Measurements from ENCODE around the gene ATG7. TPM values are rescaled to one million over a fixed set of nuclear protein-coding genes. Genes with fewer than 3 reads are reported as not detected.

The ATG7 gene
- total RNA-seq, 2 experiments from 2014 or later = 26.9 to 35.1 TPM

DNA sequence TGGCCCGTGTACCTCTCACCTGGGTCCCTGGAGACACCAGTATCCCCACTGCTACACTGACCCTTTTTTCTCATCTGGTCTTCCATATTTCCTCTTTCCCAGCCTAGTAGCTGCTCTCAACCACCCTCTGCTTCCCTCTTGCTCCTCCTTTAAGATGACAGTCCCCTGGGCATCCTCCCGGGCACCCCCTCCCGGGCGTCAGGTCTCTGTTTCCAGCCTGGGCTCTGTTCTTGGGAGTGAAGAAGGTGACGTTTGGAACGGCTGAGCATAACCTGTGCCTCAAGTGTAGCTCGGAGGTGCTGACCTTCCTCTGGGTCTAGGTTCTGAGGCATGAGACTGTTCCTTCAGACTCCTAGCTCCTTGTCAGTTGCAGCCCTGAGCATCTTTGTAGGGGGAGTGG, 270.4 kb downstream of the ATG7 start:
- no peak overlapping the region for H3K27ac Mint-ChIP-seq
- no peaks in the 10 kb centered on the region for H3K9me3 Mint-ChIP-seq
- no peaks in the 10 kb centered on the region for H3K36me3 Mint-ChIP-seq (ENCODE audit: low read depth)
- ChIA-PET CTCF (no interaction called here), POLR2A (no interaction called here)
- no peaks in the 10 kb centered on the region for H3K4me1 Mint-ChIP-seq
- no peak overlapping the region for H3K4me3 Mint-ChIP-seq
- H3K27me3 Mint-ChIP-seq = no peaks in the 10 kb centered on the region
- DNase-seq = no peak

DNA sequence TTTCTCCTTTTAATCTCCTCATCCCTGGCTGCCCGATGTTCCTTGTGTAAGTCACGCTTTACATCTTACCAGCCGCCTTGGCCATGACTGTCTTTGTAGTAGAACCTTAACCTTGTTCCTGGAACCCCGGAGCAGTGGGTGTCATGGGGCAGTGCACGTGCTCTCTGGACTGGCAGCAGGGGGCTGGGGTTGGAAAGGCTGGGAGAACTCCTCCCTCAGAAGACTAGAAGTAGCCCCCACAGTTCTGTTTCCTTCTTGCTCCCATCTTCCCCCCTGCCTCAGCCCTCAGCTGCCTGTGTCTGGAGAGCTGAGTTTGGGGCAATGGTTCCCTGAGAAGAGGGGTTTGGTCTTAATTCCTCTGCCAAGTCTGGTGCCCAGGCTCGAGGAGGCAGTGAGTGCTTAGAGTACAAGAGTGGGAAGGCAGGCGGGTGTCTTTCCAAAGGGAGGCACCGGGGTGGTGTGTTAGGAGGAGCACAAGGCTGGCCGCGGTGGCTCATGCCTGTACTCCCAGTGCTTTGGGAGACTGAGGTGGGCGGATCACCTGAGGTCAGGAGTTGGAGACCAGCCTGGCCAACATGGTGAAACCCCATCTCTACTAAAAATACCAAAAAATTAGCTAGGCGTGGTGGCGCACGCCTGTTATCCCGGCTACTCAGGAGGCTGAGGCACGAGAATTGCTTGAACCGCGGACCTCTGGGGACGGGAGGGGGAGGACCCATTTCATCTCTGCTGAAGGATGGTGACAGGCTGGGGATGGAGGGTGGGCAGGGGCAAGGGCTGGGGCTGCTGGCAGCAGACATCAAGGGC, 271.1 kb downstream of the ATG7 start:
- no peak for DNase-seq
- ChIA-PET CTCF (no interaction called here), POLR2A (no interaction called here)
- H3K9me3 Mint-ChIP-seq = no peaks in the 10 kb centered on the region
- no peaks in the 10 kb centered on the region for H3K27me3 Mint-ChIP-seq
- no peak overlapping the region for H3K4me3 Mint-ChIP-seq
- no peaks in the 10 kb centered on the region for H3K4me1 Mint-ChIP-seq
- no peaks in the 10 kb centered on the region for H3K36me3 Mint-ChIP-seq (ENCODE audit: low read depth)
- H3K27ac Mint-ChIP-seq = no peak overlapping the region

DNA sequence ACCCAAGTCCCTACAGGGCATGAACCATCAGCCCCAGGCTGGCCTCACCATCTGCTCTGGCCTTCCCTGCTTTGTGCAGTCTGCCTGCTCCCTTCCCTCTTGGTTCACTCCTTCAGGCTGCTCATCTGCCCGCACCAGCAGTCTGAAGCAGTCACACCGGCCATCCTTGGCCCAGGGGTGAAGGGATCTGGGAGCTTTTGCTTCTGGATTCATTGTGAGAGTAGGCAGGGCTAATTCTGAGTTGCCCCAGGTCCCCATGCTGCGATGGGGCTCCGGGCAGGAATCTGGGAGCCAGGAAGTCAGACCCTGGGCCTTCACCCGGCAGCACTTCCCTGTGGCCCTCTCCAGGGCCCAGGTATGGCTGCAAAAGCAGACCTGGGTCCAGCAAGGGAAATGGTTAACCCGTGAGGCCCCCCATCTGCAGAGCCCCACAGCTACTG, 271.8 kb downstream of the ATG7 start:
- POLR2A ChIA-PET = no interaction called here
- no peak for DNase-seq
- no peaks in the 10 kb centered on the region for H3K9me3 Mint-ChIP-seq

DNA sequence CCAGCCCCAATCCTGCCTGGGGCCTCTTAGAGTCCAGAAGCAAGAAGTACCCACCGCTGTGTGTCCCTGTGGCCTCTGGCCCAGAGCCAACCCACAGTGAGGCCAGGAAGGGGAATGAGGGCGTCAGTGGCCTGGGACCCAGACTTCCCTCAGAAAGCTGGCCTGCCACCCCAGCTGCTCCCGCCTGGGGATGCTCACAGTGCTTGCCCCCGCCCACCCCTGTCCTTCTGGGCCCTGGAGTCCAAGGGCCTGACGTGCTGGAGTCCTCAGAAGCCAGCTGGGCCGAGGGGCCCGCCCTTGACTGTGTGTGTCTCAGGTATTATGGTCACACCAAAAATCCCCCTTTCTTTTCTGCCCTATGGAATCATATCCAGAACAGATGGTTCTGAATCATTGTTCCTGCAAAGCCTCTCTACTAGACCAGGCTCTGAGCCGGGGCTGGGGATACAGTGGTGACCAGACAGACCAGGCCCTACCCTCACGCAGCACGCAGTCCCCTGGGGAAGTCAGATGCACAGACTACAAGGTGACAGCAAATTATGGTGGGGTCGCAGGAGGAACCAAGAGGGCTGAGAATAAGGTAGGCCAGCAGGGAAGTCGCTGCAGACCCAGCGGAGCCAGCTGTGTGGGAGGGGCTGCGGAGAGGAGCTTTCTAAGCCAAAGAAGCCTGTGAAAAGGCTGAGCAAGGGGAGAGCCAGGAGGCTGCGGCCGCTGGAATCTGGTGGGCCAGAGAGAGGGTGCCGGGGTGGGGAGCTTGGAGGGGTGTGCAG, 272.4 kb downstream of the ATG7 start:
- H3K9me3 Mint-ChIP-seq = no peaks in the 10 kb centered on the region
- no peaks in the 10 kb centered on the region for H3K27me3 Mint-ChIP-seq
- ChIA-PET POLR2A (no interaction called here), CTCF (no interaction called here)
- no peak overlapping the region for H3K4me3 Mint-ChIP-seq
- no peak for DNase-seq
- no peak overlapping the region for H3K27ac Mint-ChIP-seq
- H3K4me1 Mint-ChIP-seq = no peaks in the 10 kb centered on the region
- no peaks in the 10 kb centered on the region for H3K36me3 Mint-ChIP-seq (ENCODE audit: low read depth)

More for the DNA sequence above, 271.8 kb downstream of the ATG7 start:
- no peak overlapping the region for H3K27ac Mint-ChIP-seq
- H3K27me3 Mint-ChIP-seq = no peaks in the 10 kb centered on the region
- CTCF ChIA-PET = no interaction called here
- no peak overlapping the region for H3K4me3 Mint-ChIP-seq
- no peaks in the 10 kb centered on the region for H3K36me3 Mint-ChIP-seq (ENCODE audit: low read depth)
- H3K4me1 Mint-ChIP-seq = no peaks in the 10 kb centered on the region

DNA sequence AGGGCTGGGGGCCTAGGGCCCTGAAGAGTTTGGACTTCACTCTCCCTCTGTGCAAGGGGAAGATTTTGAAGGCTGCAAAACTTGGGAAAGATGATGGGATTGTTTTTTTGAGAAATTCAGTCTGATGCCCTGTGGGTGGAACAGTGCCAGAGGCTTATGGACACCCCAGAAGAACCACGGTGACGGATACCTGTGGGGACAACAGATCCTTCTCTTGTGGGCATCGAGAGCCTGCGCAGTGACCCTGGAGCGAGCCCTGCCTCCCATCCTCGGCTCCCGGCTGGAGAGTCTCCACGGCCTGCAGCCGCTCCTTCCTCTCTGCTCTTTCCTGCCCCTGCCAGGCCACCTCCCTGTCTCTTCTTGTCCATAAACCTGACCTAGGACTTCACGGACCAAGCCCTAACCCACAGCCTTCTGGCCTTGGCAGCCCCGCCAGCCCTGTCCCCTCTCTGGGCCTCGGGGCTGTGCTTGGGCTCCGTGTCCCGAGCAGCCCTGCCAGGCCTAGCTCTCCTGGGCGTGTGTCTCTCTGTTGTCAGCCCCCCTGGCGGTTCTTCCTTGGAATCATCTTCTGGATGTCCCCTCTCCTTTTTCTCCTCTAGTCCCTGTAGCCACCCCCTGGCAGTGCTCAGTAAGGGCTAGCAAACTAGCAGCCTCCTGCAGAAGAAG, 273.1 kb downstream of the ATG7 start:
- H3K9me3 Mint-ChIP-seq = no peaks in the 10 kb centered on the region
- ChIA-PET CTCF (no interaction called here), POLR2A (no interaction called here)
- no peaks in the 10 kb centered on the region for H3K4me1 Mint-ChIP-seq
- H3K4me3 Mint-ChIP-seq = no peak overlapping the region
- H3K27me3 Mint-ChIP-seq = no peaks in the 10 kb centered on the region
- no peak overlapping the region for H3K27ac Mint-ChIP-seq
- H3K36me3 Mint-ChIP-seq (ENCODE audit: low read depth) = no peaks in the 10 kb centered on the region
- DNase-seq = no peak

DNA sequence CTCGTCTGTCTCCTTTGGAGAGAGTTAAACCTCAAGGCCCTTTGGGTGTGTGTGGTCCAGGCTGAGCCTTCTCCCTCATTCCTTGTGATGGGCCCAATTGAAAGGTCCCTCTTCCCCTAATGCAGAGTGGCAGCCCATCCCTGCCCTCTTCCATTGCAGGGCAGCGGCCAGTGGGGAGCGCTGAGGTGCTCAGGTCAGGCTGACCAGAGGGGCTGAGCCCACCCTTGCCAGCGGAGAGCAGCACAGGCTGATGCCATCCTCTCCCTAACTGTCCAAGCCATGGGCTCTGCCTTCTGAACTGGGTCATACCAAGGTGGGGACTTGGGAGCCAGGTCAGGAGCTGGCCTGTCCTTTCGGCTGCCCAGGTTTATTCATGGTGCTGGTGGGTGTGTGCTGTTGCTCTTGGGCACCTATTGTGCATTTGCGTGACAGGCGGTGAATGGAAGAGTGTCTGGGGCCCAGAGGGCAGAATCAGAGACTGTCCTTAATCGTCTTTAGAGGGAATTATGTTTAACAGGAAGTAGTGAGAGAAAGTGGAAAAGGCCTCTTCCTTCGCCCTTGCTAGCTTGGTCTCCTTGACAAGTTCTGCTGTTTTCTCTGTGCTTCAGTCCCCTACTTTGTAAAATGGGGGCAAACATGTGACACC, 274.6 kb downstream of the ATG7 start:
- Mint-ChIP-seq H3K4me3 (no peak overlapping the region), H3K27me3 (no peaks in the 10 kb centered on the region), H3K4me1 (no peaks in the 10 kb centered on the region), H3K27ac (no peak overlapping the region), H3K9me3 (no peaks in the 10 kb centered on the region), H3K36me3 (ENCODE audit: low read depth) (no peaks in the 10 kb centered on the region)
- POLR2A ChIA-PET = no interaction called here
- DNase-seq = no peak
- CTCF ChIA-PET = no interaction called here

DNA sequence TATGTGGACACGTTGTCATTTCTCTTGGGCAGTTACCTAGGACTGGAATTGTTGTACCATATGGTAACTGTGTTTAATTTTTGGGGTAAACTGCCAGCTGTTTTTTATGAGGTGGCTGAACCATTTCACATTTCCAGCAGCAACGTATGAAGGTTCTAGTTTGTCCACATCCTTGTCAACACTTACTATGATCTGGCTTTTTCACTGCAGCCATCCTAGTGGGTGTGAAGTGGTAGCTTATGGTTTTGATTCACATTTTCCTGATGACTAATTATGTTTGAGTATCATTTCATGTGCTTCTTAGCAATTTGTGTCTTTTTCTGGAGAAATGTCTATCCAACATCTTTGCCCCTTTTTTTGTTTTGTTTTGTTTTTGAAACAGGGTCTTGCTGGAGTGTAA, 275.3 kb downstream of the ATG7 start:
- Mint-ChIP-seq H3K27ac (no peak overlapping the region), H3K4me1 (no peaks in the 10 kb centered on the region), H3K36me3 (ENCODE audit: low read depth) (peaks cover 4% of the 10 kb centered on the region), H3K27me3 (no peaks in the 10 kb centered on the region), H3K9me3 (no peaks in the 10 kb centered on the region), H3K4me3 (no peak overlapping the region)
- ChIA-PET POLR2A (no interaction called here), CTCF (no interaction called here)
- DNase-seq = no peak

DNA sequence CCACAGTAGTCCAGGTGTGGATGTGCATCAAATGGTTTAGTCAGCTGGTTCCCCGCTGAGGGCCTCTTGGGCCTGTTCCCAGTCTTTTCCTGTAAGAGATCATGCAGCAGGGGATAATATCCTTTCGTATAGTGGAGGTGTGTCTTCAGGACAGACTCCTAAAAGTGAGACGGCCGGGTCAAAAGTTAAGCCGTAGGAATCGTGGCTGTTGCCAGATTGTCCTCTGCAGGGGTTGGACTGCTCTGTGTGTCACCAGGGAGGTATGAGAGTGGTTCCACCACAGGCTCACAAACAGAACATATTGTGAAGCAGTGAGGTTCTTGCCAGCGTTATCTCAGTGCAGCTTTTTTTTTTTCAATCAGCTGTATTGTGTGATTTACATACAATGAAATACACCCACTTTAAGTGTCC, 276.5 kb downstream of the ATG7 start:
- H3K4me1 Mint-ChIP-seq = no peaks in the 10 kb centered on the region
- CTCF ChIA-PET = no interaction called here

DNA sequence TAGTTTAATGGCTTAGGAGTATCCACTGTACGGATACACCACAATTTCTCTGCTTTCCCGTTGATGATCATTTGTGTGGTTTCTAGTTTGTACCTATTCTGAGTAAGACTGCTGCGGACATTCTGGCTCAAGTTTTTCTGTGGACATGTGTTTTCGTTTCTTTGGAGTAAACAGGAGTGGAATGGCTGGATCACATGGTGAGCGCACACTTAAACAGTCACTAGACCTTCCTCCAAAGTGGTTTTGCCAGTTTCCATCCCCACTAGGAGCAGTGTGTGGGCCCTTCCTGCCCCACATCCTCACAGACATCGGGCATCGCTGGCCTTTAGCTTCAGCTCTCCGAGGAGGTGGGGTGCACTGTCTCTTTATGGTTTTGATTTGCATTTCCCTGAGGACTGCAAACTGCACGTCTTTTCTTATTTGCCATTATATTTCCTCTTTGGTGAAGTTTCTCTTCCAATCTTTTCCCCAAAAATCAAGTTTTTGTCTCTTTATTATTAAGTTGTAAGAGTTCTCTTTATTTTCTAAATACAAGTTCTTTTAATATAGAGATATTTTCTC, 277.5 kb downstream of the ATG7 start:
- Mint-ChIP-seq H3K27me3 (no peaks in the 10 kb centered on the region), H3K27ac (no peak overlapping the region), H3K4me1 (no peaks in the 10 kb centered on the region), H3K36me3 (ENCODE audit: low read depth) (peaks cover 10% of the 10 kb centered on the region), H3K4me3 (no peak overlapping the region), H3K9me3 (no peaks in the 10 kb centered on the region)
- POLR2A ChIA-PET = no interaction called here
- CTCF ChIA-PET = interaction anchor here (1.0 kb wide), 1 partner anchor 15 kb away, joined by 3 read pairs; no protein-coding TSS in a partner anchor
- DNase-seq = no peak

More for the DNA sequence above, 276.5 kb downstream of the ATG7 start:
- H3K9me3 Mint-ChIP-seq = no peaks in the 10 kb centered on the region
- no peak overlapping the region for H3K27ac Mint-ChIP-seq
- POLR2A ChIA-PET = no interaction called here
- no peaks in the 10 kb centered on the region for H3K27me3 Mint-ChIP-seq
- peaks cover 8% of the 10 kb centered on the region for H3K36me3 Mint-ChIP-seq (ENCODE audit: low read depth)
- DNase-seq = no peak
- no peak overlapping the region for H3K4me3 Mint-ChIP-seq

DNA sequence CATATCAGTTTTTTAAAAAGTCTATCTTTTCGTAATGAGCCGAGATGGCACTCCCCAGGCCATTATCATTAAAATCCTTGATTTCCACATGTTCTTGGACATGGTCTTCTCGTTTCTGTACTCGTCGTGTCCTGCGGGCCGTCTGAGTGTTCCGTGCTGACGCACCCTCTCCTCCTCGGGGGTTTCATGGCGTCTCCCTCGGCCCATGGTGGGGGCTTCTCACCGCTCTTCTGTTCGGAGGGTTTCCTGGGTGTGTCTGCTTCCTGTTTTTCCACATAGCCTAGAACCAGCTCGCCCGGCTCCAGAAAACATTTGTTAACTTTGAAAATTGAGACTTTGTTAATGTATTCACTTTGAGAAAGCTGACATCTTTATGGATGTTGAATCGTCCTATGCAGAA, 278.8 kb downstream of the ATG7 start:
- CTCF ChIA-PET = no interaction called here
- no peak for DNase-seq
- H3K27ac Mint-ChIP-seq = no peak overlapping the region
- peaks cover 16% of the 10 kb centered on the region for H3K36me3 Mint-ChIP-seq (ENCODE audit: low read depth)
- H3K4me3 Mint-ChIP-seq = no peak overlapping the region
- H3K9me3 Mint-ChIP-seq = no peaks in the 10 kb centered on the region
- H3K27me3 Mint-ChIP-seq = no peaks in the 10 kb centered on the region
- POLR2A ChIA-PET = interaction anchor here (0.6 kb wide), 1 partner anchor 176 kb away, joined by 3 read pairs; no protein-coding TSS in a partner anchor
- no peaks in the 10 kb centered on the region for H3K4me1 Mint-ChIP-seq

DNA sequence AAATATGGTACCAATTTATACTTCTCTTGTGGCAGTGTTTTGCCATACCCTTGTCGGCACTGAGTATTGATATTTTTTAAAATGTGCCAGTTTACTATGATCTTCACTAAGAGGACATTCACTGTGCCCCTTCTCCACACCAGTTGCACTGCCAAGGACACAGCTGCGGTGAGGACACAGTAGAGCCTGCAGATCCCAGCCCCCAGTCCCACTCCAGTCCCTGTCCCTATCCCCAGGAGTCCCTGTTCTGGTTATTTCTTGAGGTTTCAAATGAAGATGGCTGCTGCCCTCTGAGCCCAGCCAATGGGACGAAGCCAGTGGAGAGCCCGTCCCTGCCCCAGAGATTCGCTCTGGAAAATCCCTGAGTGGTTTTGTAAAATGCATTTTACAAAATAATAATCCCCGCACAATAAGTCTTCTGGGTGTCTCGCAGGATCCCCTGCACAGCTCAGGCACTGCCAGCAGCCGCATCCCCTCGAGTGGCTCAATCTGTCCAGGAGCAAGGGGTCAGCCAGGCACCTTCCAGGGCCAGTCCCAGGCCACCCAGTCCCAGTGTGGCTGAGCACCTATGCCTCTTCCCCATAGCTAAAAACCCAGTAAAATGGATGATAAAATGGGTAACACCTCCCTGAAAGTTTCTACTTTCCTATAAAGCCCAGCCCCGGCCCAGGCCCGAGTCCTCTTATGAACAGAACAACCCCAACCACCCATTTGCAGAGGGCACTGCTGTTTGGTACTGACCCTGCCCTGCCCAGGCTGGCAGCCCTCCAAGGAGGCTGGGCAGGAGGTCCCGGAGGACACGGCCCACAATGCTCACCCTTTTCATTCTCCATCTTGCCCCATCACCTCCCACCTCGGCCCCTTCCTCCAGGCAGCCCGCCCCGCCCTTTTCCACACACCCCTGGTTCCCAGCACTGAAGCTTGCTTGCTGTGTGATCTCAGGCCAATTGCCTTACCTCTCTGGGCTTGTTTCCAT, 280.4 kb downstream of the ATG7 start:
- Mint-ChIP-seq H3K4me1 (no peaks in the 10 kb centered on the region), H3K27me3 (no peaks in the 10 kb centered on the region), H3K27ac (no peak overlapping the region), H3K4me3 (no peak overlapping the region), H3K36me3 (ENCODE audit: low read depth) (peaks cover 26% of the 10 kb centered on the region), H3K9me3 (no peaks in the 10 kb centered on the region)
- DNase-seq = no peak
- ChIA-PET CTCF (no interaction called here), POLR2A (no interaction called here)
